HG02642 (cell line): ENCODE results near the gene RNF138.
"Not testable (repeated sequence)": the region's sequence is repeated elsewhere in the genome, so short reads cannot be mapped to it uniquely, and the experiment has no call there.

Experiments
- ATAC-seq: cut with Tn5 transposase; IDR thresholded peaks from one replicate; pipeline ENCODE4 v1.9.1; 2021; ENCODE audit warnings: mild to moderate bottlenecking; ENCODE audit not compliant: unreplicated experiment, poor library complexity

Gene RNF138

GRCh38 chr18:32095192-32095899 is 3.7 kb downstream of the RNF138 start:
- no peak for ATAC-seq

DNA sequence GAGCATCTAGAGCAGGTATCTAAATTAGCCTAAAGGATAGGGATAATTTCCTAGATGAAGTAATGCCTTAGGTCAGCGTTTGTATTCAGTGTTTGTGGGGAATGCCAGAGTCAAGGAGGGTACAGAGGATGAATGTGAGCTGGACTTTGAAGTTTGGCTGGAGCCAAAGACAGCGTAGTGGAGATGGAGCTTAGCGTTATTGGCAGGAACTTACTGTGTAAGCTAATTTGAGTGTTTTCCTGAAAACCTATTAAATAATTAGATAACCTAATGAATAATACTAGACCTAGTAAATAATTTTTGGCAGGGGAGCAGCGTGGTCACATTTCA is 4.2 kb downstream of the RNF138 start:
- ATAC-seq, result no peak

DNA sequence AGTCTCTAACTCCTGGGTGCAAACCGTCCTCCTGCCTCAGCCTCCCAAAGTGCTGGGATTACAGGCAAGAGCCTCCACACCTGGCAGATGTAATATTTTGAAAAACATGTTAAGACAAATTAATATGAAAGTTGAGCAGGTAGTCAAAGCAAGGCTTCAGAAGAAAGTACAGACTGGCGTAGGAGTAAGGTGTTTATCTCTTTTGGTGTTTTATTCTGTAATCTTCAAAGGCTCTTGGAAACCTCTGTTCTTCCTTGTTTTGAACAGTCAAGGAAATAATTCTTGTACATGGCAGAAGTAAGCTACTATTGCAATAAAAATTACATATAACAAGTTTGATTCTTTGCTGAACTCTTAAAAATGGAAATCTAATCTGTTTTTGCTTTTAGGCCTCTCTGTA is 5.3 kb downstream of the RNF138 start:
- no peak for ATAC-seq

DNA sequence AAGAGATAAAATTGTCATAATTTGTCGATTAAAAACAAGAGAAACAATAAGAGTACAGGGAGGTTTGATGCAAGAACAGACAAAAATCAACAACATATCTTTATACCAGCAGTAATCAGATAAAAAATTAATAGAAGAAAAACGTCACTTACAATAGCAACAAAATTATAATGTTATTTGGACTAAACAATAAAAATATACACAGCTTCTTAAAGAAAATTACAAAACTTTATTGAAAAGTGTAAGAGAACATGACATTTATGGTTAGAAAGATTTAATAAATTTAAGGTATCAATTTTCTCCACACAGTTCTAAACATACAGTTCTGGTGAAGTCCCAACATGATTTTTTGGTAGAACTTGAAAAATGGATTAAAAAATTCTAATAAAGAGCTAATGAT is 12.8 kb downstream of the RNF138 start:
- no peak for ATAC-seq

- ATAC-seq, result no peak
These were observed 18.3 kb downstream of the RNF138 start for GRCh38 chr18:32110005-32110404.

- ATAC-seq, result no peak
These were observed 20.0 kb downstream of the RNF138 start for GRCh38 chr18:32111706-32112105.

GRCh38 chr18:32112826-32113225 is 21.2 kb downstream of the RNF138 start:
- no peak for ATAC-seq

DNA sequence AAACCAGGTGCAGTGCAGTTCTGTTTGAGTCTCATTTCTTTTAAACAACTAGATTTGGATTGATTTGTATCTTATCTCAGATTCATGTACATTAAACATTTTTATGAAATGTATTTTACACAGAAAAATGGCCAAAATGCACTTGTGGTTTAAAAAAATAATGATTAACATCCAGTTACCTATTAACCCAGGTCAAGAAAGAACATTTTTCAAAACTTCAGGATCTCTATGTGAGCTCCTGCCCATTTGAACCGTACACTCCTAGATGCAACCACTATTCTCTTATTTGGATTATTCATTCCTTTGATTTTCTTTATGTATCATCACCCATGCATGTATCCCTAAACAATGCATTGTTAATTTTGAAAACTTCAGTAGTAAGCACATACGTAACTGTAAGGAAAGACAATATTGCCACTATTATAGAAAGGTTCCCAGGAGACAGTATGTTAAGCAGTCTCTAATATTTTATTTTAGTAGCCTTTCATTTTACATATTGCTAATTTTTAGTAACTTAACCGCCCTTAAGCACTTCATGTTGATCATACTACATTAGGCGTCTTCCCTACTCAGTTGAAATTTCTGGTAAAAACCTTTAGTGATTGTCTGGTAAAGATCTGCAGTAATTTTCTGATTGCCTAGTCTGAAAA is 22.7 kb downstream of the RNF138 start:
- ATAC-seq, result no peak

- ATAC-seq, result no peak
These were observed 30.4 kb downstream of the RNF138 start for GRCh38 chr18:32122039-32122438.

- no peak for ATAC-seq
These were observed 34.9 kb downstream of the RNF138 start for GRCh38 chr18:32126538-32126937.

DNA sequence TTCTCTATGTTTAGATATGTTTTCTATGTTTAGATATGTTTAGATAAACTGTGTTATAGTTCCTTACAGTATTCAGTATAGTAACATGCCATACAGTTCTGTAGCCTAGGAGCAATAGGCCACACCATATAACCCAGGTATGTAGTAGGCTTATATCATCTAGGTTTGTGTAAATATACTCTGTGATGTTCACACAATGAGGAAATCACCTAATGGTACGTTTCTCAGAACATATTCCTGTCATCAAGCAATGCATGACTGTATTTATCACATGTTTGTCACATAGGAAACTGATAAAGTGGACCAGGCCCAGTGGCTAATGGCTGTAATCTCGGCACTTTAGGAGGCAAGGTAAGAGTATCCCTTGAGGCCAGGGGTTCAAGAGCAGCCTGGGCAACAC is 44.0 kb downstream of the RNF138 start:
- ATAC-seq, result no peak

DNA sequence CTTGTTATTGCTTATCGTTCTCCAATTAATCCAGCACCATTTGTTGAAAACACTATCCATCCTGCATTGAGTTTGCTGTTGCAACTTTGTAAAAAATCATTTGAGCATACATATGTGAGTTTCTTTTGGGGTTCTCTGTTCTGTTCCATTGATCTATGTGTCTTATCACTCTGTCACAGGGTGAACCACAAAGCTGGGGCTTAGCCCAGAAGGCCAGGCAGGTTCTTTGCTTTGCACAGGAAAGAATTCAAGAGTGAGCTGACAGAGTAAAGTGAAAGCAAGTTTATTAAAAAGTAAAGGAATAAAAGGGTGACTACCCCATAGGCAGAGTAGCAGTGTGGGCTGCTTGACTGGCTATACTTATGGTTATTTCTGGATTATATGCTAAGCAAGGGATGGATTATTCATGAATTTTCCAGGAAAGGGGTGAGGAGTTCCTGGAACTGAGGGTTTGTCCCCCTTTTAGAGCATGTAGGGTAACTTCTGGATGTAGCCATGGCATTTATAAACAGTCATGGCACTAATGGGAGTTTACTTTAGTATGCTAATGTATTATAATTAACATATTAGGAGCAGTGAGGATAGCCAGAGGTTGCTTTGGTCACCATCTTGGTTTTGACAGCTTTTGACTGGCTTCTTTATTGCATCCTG is 46.8 kb downstream of the RNF138 start:
- ATAC-seq, result no peak

DNA sequence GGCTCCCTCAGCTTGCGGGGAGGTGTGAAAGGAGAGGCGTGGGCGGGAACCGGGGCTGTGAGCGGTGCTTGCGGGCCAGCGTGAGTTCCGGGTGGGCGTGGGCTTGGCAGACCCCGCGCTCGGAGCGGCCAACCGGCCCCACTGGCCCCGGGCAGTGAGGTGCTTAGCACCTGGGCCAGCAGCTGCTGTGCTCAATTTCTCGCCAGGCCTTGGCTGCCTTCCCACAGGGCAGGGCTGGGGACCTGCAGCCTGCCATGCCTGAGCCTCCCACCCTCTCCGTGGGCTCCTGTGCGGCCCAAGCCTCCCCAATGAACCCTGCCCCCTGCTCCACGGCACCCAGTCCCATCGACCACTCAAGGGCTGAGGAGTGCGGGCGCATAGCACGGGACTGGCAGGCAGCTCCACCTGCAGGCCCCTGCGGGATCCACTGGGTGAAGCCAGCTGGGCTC is 48.2 kb downstream of the RNF138 start:
- ATAC-seq, result no peak

- no peak for ATAC-seq
These were observed 56.7 kb downstream of the RNF138 start for GRCh38 chr18:32148185-32148870.

- ATAC-seq, result peak; percentile 83
These were observed 61.2 kb downstream of the RNF138 start for GRCh38 chr18:32152705-32153448.

DNA sequence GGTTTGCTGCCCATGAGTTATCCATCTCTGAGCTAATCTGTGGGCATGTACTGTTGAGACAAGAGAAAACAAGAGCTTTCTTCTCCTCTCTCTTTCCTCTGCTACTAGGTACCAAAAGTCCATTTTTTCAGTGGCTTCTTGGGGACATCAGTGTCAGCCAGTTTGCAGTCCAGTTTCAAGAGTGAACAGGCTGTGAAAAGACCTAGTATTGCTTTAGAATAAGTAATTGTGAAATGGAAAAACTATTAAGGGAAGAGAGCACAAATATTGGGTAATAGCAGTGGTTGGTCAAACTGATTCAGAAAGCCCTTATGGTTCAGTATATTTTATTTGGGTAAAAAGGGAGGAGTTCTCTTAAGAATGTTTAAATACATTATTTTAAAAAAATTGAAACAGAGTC is 65.2 kb downstream of the RNF138 start:
- no peak for ATAC-seq

GRCh38 chr18:32157580-32157979 is 65.9 kb downstream of the RNF138 start:
- ATAC-seq, result no peak

GRCh38 chr18:32158108-32158624 is 66.5 kb downstream of the RNF138 start:
- ATAC-seq, result peak; percentile 98

DNA sequence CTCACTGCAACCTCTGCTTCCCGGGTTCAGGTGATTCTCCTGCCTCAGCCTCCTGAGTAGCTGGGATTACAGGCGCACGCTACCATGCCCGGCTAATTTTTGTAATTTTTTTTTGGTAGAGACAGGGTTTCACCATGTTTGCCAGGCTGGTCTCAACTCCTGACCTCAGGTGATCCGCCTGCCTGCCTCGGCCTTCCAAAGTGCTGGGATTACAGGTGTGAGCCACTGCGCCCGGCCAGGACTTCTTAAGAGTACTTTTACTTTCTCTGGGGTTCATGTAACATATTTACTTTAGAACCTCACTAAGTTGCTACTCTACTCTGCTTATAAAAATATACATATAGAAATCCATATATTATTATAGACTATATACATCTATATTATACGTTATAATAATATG is 67.0 kb downstream of the RNF138 start:
- not testable (repeated sequence) for ATAC-seq

- ATAC-seq, result no peak
These were observed 68.9 kb downstream of the RNF138 start for GRCh38 chr18:32160547-32160946.
